ENCODE measurements around the gene PPP1R3D.
"Not testable (repeated sequence)": the region's sequence is repeated elsewhere in the genome, so short reads cannot be mapped to it uniquely, and the experiment has no call there.

The PPP1R3D gene

GRCh38 chr20:59940129-59940955 lies at the start of gene PPP1R3D, which contains the start of gene FAM217B:
Gene PPP1R3D (minus strand): TSS chr20:59940305. CDS start chr20:59939931, 374 bp downstream.
Gene FAM217B (plus strand): TSS chr20:59940389. CDS start chr20:59943944, 3,555 bp downstream.
- peak; percentile 60 to 81 for DNase-seq (ENCODE audit: low read depth in 2 of 2, low spot score in 1 of 2)

DNA sequence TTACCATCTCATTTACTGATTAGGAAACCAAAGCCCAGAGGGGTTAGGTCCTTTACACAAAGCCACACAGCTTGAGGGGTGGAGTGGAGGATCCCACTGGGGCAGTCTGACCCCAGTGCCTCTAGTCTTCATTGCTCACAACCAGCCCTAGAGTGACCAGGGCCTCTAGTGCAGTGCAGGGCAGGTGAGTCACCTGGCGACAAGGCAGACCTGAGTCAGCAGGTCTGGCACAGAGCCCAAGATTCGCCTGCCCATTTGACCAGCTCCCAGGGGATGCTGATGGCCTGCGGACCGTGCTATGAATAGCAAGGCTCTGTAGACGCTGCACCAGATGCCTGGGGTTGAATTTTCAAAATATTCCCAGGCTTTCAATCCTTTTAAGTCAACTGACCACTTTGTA lies 48.0 kb upstream of the PPP1R3D start:
- DNase-seq (ENCODE audit: low read depth in 2 of 2, low spot score in 1 of 2): no peak

DNA sequence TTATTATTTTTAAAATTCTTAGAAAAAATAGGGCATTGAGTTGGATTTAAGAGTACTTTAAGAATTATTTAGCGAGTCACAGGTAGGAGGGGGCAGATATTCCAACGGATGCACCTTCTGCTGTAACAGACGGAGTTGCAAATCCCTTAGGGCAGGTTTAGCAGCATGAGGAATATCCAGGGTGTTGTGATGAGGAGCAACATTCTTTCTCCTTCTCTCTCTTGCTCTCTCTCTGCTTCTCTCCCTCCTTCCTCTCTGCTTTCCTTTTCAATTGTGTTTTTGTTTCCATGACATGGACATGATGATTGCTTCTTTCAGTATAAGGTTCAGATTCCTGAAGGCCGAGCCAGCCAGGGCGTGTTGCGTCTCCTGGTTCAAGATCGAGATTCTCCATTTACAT lies 47.0 kb upstream of the PPP1R3D start:
- no peak for DNase-seq (ENCODE audit: low read depth in 2 of 2, low spot score in 1 of 2)

GRCh38 chr20:59985864-59986263 lies 45.8 kb upstream of the PPP1R3D start:
- DNase-seq (ENCODE audit: low read depth in 2 of 2, low spot score in 1 of 2): no peak

GRCh38 chr20:59985164-59985563 lies 45.1 kb upstream of the PPP1R3D start:
- no peak for DNase-seq (ENCODE audit: low read depth in 2 of 2, low spot score in 1 of 2)

- no peak for DNase-seq (ENCODE audit: low read depth in 2 of 2, low spot score in 1 of 2)
These were observed 44.4 kb upstream of the PPP1R3D start for GRCh38 chr20:59984541-59984940.

GRCh38 chr20:59983076-59983475 lies 43.0 kb upstream of the PPP1R3D start:
- DNase-seq (ENCODE audit: low read depth in 2 of 2, low spot score in 1 of 2): no peak

- DNase-seq (ENCODE audit: low read depth in 2 of 2, low spot score in 1 of 2): no peak
These were observed 37.0 kb upstream of the PPP1R3D start for GRCh38 chr20:59977086-59977485.

GRCh38 chr20:59976156-59976782 lies 36.2 kb upstream of the PPP1R3D start:
- DNase-seq (ENCODE audit: low read depth in 2 of 2, low spot score in 1 of 2): no peak

GRCh38 chr20:59972037-59972801 lies 32.1 kb upstream of the PPP1R3D start:
- DNase-seq (ENCODE audit: low read depth in 2 of 2, low spot score in 1 of 2): no peak

DNA sequence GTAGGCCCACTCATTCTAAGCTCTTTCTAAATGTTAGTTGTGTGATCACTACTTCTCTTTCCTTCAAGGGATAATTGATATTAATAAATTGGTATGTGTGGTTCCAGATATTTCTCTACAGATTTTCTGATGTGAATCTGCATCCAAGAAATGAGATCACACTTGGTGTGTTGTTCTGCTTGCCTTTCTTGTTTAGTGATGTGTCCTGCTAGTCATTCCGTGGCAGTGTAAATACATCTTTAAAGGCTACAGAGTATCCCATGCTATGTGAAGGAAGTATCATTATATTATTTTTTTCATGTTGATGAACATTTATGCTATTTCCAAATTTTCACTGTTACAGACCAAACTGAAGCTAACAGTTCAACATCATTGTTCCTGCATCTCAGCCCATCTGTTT lies 31.3 kb upstream of the PPP1R3D start:
- DNase-seq (ENCODE audit: low read depth in 2 of 2, low spot score in 1 of 2): no peak

GRCh38 chr20:59966428-59966827 lies 26.3 kb upstream of the PPP1R3D start:
- no peak for DNase-seq (ENCODE audit: low read depth in 2 of 2, low spot score in 1 of 2)

DNA sequence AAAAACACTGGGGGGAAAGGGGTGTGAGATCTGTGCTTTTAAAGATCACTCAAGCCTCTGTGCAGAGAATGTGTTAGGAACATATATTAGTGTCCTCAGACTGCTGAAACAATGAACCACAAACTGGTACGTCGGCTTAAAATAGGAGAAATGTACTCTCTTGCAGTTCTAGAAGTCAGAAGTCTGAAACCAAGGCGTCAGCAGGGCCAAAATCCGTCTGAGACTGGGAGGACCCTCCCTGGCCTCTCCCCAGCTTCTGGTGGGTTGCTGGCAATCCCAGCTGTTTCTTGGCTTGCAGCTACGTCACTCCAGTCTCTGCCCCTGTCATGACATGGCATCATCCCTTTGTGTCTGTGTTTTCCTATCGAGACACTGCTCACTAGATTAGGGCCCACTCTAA lies 22.1 kb upstream of the PPP1R3D start:
- DNase-seq (ENCODE audit: low read depth in 2 of 2, low spot score in 1 of 2): no peak

- DNase-seq (ENCODE audit: low read depth in 2 of 2, low spot score in 1 of 2): no peak
These were observed 21.3 kb upstream of the PPP1R3D start for GRCh38 chr20:59961423-59961822.

DNA sequence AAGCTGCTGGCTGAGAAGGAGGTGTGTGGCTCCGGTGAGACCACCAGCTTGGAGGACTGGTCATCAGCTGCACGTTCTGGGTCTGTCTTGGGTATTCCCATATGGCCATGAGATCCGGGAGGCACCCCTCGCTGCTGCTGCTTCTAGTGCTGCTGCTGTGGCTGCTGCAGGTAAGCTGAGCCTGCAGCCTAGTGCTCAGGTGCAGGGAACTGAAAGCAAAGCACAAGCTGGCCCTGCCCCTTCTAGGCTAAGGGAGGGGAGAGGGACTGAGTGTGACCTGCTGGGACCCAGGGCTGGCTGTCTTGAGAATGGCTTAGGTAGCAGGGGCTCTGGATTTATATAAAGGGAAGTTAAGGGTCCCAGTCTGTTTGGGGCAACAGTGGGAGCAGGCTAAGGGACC lies 18.5 kb upstream of the PPP1R3D start:
- DNase-seq (ENCODE audit: low read depth in 2 of 2, low spot score in 1 of 2): no peak

- no peak for DNase-seq (ENCODE audit: low read depth in 2 of 2, low spot score in 1 of 2)
These were observed 18.0 kb upstream of the PPP1R3D start, which contains the start of gene CDH26 for GRCh38 chr20:59958123-59958522. Gene CDH26 (plus strand): TSS chr20:59958423. CDS start chr20:59958727, 304 bp downstream.

- not testable (repeated sequence) for DNase-seq (ENCODE audit: low read depth in 2 of 2, low spot score in 1 of 2)
These were observed 17.5 kb upstream of the PPP1R3D start for GRCh38 chr20:59957568-59957967.

GRCh38 chr20:59955131-59955796 lies 15.2 kb upstream of the PPP1R3D start:
- DNase-seq (ENCODE audit: low read depth in 2 of 2, low spot score in 1 of 2): no peak

GRCh38 chr20:59954718-59955117 lies 14.6 kb upstream of the PPP1R3D start:
- DNase-seq (ENCODE audit: low read depth in 2 of 2, low spot score in 1 of 2): no peak

DNA sequence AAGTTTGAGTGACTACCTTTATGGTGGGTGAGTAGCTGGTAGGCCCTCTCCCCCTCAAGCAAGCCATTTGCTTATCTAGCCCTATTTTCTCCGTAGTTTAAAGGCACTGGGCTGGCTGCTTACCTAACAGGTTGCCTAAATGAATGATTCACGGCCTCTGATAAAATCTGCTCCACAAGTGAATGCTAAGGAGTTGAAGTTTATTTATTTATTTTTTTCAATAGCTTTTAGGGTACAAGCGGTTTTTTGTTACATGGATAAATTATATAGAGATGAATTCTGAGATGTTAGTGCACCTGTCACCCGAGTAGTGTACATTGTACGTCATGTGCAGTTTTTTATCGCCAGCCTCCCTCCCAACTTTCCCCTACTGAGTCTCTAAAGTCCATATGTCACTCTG lies 9.8 kb upstream of the PPP1R3D start:
- no peak for DNase-seq (ENCODE audit: low read depth in 2 of 2, low spot score in 1 of 2)
